Subcutaneous adipose tissue (tissue), 4 donors: ENCODE results near the gene PRR18. TPM values are rescaled to one million over a fixed set of nuclear protein-coding genes. Genes with fewer than 3 reads are reported as not detected.

Experiments used
- CTCF ChIP-seq: fragments of 450-650 bp; IDR thresholded peaks from one replicate; pipeline ENCODE4 v1.5.1; 2016; ENCODE audit warnings: low read depth, mild to moderate bottlenecking, control low read depth, antibody characterized with exemption, moderate library complexity
- total RNA-seq, 4 donors: library from RNA; depleted of rRNA; stranded (reverse); fragments of >200 nt; gene quantifications; one replicate each; pipeline ENCODE4 v1.1.0, GENCODE V29; 2016

Gene PRR18
- total RNA-seq, 4 donors from 2014 or later = 0.16 to 0.34 TPM; not detected in 2

GRCh38 chr6:166277018-166277417 is 31.2 kb downstream of the PRR18 start:
- TF ChIP-seq CTCF = no peak

- no peak for TF ChIP-seq CTCF
Observed at GRCh38 chr6:166275714-166276166, 32.5 kb downstream of the PRR18 start.

- no peak for TF ChIP-seq CTCF
Observed at GRCh38 chr6:166274739-166275370, 33.3 kb downstream of the PRR18 start.

GRCh38 chr6:166274163-166274562 is 34.0 kb downstream of the PRR18 start:
- TF ChIP-seq CTCF = no peak

- TF ChIP-seq CTCF = no peak
Observed at GRCh38 chr6:166271376-166271765, 36.8 kb downstream of the PRR18 start.

GRCh38 chr6:166270706-166271375 is 37.4 kb downstream of the PRR18 start:
- TF ChIP-seq CTCF = no peak

GRCh38 chr6:166269301-166270039 is 38.7 kb downstream of the PRR18 start:
- TF ChIP-seq CTCF = no peak
